Loucy (cell line): ENCODE results near the gene CST9.

ENCODE experiments used
- H2AFZ ChIP-seq: fragments of 200-600 bp; sonication (generic); 2 replicates; pipeline ENCODE4 v1.6.0; 2016; ENCODE audit warnings: antibody characterized with exemption, mild to moderate bottlenecking, low read length, moderate library complexity
- H3F3A ChIP-seq: fragments of 200-600 bp; 2 replicates; pipeline ENCODE4 v1.6.0; 2016; ENCODE audit warnings: antibody characterized with exemption, low read depth, mild to moderate bottlenecking
- H3K27me3 ChIP-seq: fragments of 200-600 bp; sonication (generic); 2 replicates; pipeline ENCODE4 v1.6.1; 2014; ENCODE audit warnings: low read length, mild to moderate bottlenecking; ENCODE audit not compliant: insufficient read depth, poor library complexity, severe bottlenecking
- H3K36me3 ChIP-seq: fragments of 200-600 bp; sonication (generic); 2 replicates; pipeline ENCODE4 v1.6.1; 2016; ENCODE audit warnings: low read length; ENCODE audit not compliant: insufficient read depth
- H3K4me1 ChIP-seq: fragments of 200-600 bp; sonication (generic); 2 replicates; pipeline ENCODE4 v1.5.1; 2014; ENCODE audit warnings: low read length, mild to moderate bottlenecking; ENCODE audit not compliant: insufficient read depth, poor library complexity, severe bottlenecking
- H3K4me2 ChIP-seq: fragments of 200-600 bp; sonication (generic); 2 replicates; pipeline ENCODE4 v1.6.0; 2014; ENCODE audit warnings: antibody characterized with exemption, low read length, low read depth, mild to moderate bottlenecking; ENCODE audit not compliant: poor library complexity, severe bottlenecking
- H3K4me3 ChIP-seq: fragments of 200-600 bp; sonication (generic); 2 replicates; pipeline ENCODE4 v1.5.1; 2014; ENCODE audit warnings: low read length, mild to moderate bottlenecking, mixed read lengths; ENCODE audit not compliant: poor library complexity, severe bottlenecking
- H3K79me2 ChIP-seq: fragments of 200-600 bp; sonication (generic); 2 replicates; pipeline ENCODE4 v1.6.1; 2014; ENCODE audit warnings: low read length; ENCODE audit not compliant: insufficient read depth
- H3K9ac ChIP-seq: fragments of 200-600 bp; sonication (generic); 2 replicates; pipeline ENCODE4 v1.6.0; 2014; ENCODE audit warnings: mild to moderate bottlenecking, low read depth, low read length, moderate library complexity; ENCODE audit not compliant: poor library complexity, severe bottlenecking
- H3K9me2 ChIP-seq: fragments of 200-600 bp; sonication (generic); replicated peaks from 2 replicates; pipeline ENCODE4 v1.6.1; 2016; ENCODE audit warnings: low read depth, low read length, mixed read lengths
- H3K9me3 ChIP-seq: fragments of 200-600 bp; sonication (generic); 2 replicates; pipeline ENCODE4 v1.6.1; 2014; ENCODE audit warnings: mild to moderate bottlenecking, antibody characterized with exemption, low read length, low read depth; ENCODE audit not compliant: insufficient read depth
- H4K20me1 ChIP-seq: fragments of 200-600 bp; sonication (generic); 2 replicates; pipeline ENCODE4 v1.6.0; 2014; ENCODE audit warnings: antibody characterized with exemption, low read length, mild to moderate bottlenecking; ENCODE audit not compliant: insufficient read depth, poor library complexity, severe bottlenecking
- EZH2phosphoT487 ChIP-seq: fragments of 200-600 bp; IDR thresholded peaks from 2 replicates; pipeline ENCODE4 v1.6.1; 2018; ENCODE audit warnings: antibody characterized with exemption, mild to moderate bottlenecking, moderate library complexity, borderline replicate concordance
- TF ChIP-seq, protein P1 (sequence below): fragments of 200-600 bp; sonication (generic); conservative IDR thresholded peaks from 2 replicates; pipeline ENCODE4 v1.5.1; 2014; ENCODE audit warnings: mild to moderate bottlenecking, antibody characterized with exemption, low read length

CST9 gene

DNA sequence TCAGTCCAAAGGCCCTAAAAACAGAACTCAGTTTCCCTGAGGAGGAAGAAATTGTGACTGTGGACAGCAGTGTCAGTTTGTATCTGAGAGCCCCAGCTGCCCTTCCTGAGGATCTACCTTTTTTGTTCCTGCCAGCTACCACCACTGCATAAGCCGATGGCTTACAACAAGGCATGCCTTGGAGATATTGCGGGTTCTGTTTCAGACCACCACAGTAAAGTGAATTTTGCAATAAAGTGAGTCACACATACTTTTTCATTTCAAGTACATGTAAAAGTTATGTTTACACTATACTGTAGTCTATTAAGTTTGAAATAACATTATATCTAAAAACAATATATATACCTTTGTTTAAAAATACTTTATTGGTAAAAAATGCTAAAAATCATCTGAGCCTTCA lies 41.6 kb upstream of the CST9 start:
- no peaks in the 10 kb centered on the region for H3K4me1 ChIP-seq
- H3K9me2 ChIP-seq: no peaks in the 10 kb centered on the region
- no peaks in the 10 kb centered on the region for H3K79me2 ChIP-seq
- H3K9ac ChIP-seq: no peak overlapping the region
- H3K9me3 ChIP-seq: no peaks in the 10 kb centered on the region
- H3K4me3 ChIP-seq: no peak overlapping the region
- H2AFZ ChIP-seq: no peak overlapping the region
- TF ChIP-seq, protein P1, sequence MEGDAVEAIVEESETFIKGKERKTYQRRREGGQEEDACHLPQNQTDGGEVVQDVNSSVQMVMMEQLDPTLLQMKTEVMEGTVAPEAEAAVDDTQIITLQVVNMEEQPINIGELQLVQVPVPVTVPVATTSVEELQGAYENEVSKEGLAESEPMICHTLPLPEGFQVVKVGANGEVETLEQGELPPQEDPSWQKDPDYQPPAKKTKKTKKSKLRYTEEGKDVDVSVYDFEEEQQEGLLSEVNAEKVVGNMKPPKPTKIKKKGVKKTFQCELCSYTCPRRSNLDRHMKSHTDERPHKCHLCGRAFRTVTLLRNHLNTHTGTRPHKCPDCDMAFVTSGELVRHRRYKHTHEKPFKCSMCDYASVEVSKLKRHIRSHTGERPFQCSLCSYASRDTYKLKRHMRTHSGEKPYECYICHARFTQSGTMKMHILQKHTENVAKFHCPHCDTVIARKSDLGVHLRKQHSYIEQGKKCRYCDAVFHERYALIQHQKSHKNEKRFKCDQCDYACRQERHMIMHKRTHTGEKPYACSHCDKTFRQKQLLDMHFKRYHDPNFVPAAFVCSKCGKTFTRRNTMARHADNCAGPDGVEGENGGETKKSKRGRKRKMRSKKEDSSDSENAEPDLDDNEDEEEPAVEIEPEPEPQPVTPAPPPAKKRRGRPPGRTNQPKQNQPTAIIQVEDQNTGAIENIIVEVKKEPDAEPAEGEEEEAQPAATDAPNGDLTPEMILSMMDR: no peak
- TF ChIP-seq EZH2phosphoT487: no peak
- no peak overlapping the region for H3K4me2 ChIP-seq
- H3K36me3 ChIP-seq: no peaks in the 10 kb centered on the region
- H3F3A ChIP-seq: no peaks in the 10 kb centered on the region
- H4K20me1 ChIP-seq: no peaks in the 10 kb centered on the region
- H3K27me3 ChIP-seq: no peaks in the 10 kb centered on the region

GRCh38 chr20:23646106-23646873 lies 40.6 kb upstream of the CST9 start:
- no peak overlapping the region for H3K9ac ChIP-seq
- H2AFZ ChIP-seq: no peak overlapping the region
- no peak overlapping the region for H3K4me2 ChIP-seq
- no peak overlapping the region for H3K4me3 ChIP-seq
- no peaks in the 10 kb centered on the region for H3K9me2 ChIP-seq
- no peaks in the 10 kb centered on the region for H3K9me3 ChIP-seq
- no peaks in the 10 kb centered on the region for H3K27me3 ChIP-seq
- no peaks in the 10 kb centered on the region for H4K20me1 ChIP-seq
- no peaks in the 10 kb centered on the region for H3K79me2 ChIP-seq
- no peak for TF ChIP-seq EZH2phosphoT487
- TF ChIP-seq, protein P1: no peak
- no peaks in the 10 kb centered on the region for H3K4me1 ChIP-seq
- no peaks in the 10 kb centered on the region for H3K36me3 ChIP-seq
- H3F3A ChIP-seq: no peaks in the 10 kb centered on the region

GRCh38 chr20:23645575-23645974 lies 39.9 kb upstream of the CST9 start:
- Histone ChIP-seq H3K4me2 (no peak overlapping the region), H3K4me1 (peaks cover 6% of the 10 kb centered on the region), H3K27me3 (no peaks in the 10 kb centered on the region), H2AFZ (no peak overlapping the region), H3K4me3 (no peak overlapping the region), H4K20me1 (no peaks in the 10 kb centered on the region), H3K36me3 (no peaks in the 10 kb centered on the region), H3K79me2 (no peaks in the 10 kb centered on the region), H3F3A (no peaks in the 10 kb centered on the region), H3K9me2 (no peaks in the 10 kb centered on the region), H3K9me3 (no peaks in the 10 kb centered on the region), H3K9ac (no peak overlapping the region)
- no peak for TF ChIP-seq EZH2phosphoT487
- TF ChIP-seq, protein P1: no peak
